HUES64 (cell line): ENCODE results near the gene SLK.

Experiments used
- H3K27ac ChIP-seq: 2 replicates; pipeline ENCODE4 v1.7.0; 2013; ENCODE audit warnings: low read depth, low read length, inconsistent platforms
- H3K27me3 ChIP-seq: 2 replicates; pipeline ENCODE4 v1.6.1; 2013; ENCODE audit warnings: mild to moderate bottlenecking, low read length; ENCODE audit not compliant: insufficient read depth
- H3K36me3 ChIP-seq: 2 replicates; pipeline ENCODE4 v1.6.1; 2013; ENCODE audit warnings: mild to moderate bottlenecking, low read length; ENCODE audit not compliant: insufficient read depth
- H3K4me1 ChIP-seq: 2 replicates; pipeline ENCODE4 v1.6.1; 2013; ENCODE audit warnings: mild to moderate bottlenecking, low read length, moderate library complexity; ENCODE audit not compliant: insufficient read depth
- H3K4me3 ChIP-seq: 2 replicates; pipeline ENCODE4 v1.5.1; 2013; ENCODE audit warnings: mild to moderate bottlenecking, low read length, moderate library complexity
- H3K9ac ChIP-seq: 2 replicates; pipeline ENCODE4 v1.6.1; 2013; ENCODE audit warnings: mild to moderate bottlenecking, low read depth, low read length
- H3K9me3 ChIP-seq: 2 replicates; pipeline ENCODE4 v1.6.1; 2013; ENCODE audit warnings: low read depth, low read length; ENCODE audit not compliant: insufficient read depth
- WGBS: fragments of 150-250, 120-280 bp; methylation state at CpG from one replicate; pipeline ENCODE4 v1.1.7; 2013; ENCODE audit warnings: missing lambda C conversion rate; 5-methylcytosine and 5-hydroxymethylcytosine counted together

SLK gene

GRCh38 chr10:103928784-103929183, 38.2 kb upstream of the SLK start:
- Histone ChIP-seq H3K9me3 (no peaks in the 10 kb centered on the region), H3K36me3 (no peaks in the 10 kb centered on the region), H3K27ac (no peak overlapping the region), H3K4me1 (peaks cover 12% of the 10 kb centered on the region), H3K27me3 (no peaks in the 10 kb centered on the region), H3K4me3 (no peak overlapping the region), H3K9ac (no peak overlapping the region)
- 71% methylated on average over 6 of the region's 6 CpGs for WGBS

- 49% methylated on average over 7 of the region's 7 CpGs for WGBS
- H3K27ac ChIP-seq, result no peak overlapping the region
Observed at GRCh38 chr10:103929381-103929921, 37.5 kb upstream of the SLK start.

GRCh38 chr10:103930449-103930848, 36.5 kb upstream of the SLK start:
- Histone ChIP-seq H3K9ac (no peak overlapping the region), H3K27me3 (no peaks in the 10 kb centered on the region), H3K9me3 (no peaks in the 10 kb centered on the region), H3K4me3 (no peak overlapping the region), H3K36me3 (no peaks in the 10 kb centered on the region), H3K4me1 (peaks cover 12% of the 10 kb centered on the region), H3K27ac (no peak overlapping the region)
- WGBS, result 100% methylated on average over 1 of the region's 1 CpG

More at GRCh38 chr10:103929381-103929921, 37.5 kb upstream of the SLK start:
- Histone ChIP-seq H3K36me3 (no peaks in the 10 kb centered on the region), H3K9ac (no peak overlapping the region), H3K4me3 (no peak overlapping the region), H3K4me1 (peaks cover 12% of the 10 kb centered on the region), H3K27me3 (no peaks in the 10 kb centered on the region), H3K9me3 (no peaks in the 10 kb centered on the region)

DNA sequence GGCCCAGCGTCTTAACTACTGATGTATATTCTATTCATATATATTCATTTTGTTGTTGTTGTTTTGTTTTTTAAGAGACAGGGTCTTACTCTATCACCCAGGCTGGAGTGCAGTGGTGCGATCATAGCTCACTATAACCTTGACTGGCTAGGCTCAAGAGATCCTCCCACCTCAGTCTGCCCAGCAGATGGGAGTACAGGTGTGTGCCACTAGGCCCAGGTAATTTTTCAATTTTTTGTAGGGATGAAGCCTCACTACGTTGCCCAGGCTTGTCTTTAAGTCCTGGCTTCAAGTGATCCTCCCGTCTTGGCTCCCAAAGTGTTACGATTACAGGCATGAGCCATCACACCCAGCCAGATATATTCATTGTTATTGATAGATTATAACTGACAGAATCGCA, 36.1 kb upstream of the SLK start:
- Histone ChIP-seq H3K27me3 (no peaks in the 10 kb centered on the region), H3K9ac (no peak overlapping the region), H3K4me1 (peaks cover 12% of the 10 kb centered on the region), H3K4me3 (no peak overlapping the region), H3K36me3 (no peaks in the 10 kb centered on the region), H3K9me3 (no peaks in the 10 kb centered on the region), H3K27ac (no peak overlapping the region)
- WGBS, result 94% methylated on average over 5 of the region's 6 CpGs

- no peak overlapping the region for H3K4me3 ChIP-seq
- H3K27me3 ChIP-seq, result no peaks in the 10 kb centered on the region
- 93% methylated on average over 2 of the region's 2 CpGs for WGBS
- no peaks in the 10 kb centered on the region for H3K9me3 ChIP-seq
- no peak overlapping the region for H3K9ac ChIP-seq
- H3K27ac ChIP-seq, result no peak overlapping the region
- H3K4me1 ChIP-seq, result peaks cover 12% of the 10 kb centered on the region
- H3K36me3 ChIP-seq, result no peaks in the 10 kb centered on the region
Observed at GRCh38 chr10:103931603-103932002, 35.3 kb upstream of the SLK start.

- H3K27ac ChIP-seq, result no peak overlapping the region
- H3K9ac ChIP-seq, result no peak overlapping the region
- no peaks in the 10 kb centered on the region for H3K36me3 ChIP-seq
- 94% methylated on average over 7 of the region's 7 CpGs for WGBS
- H3K27me3 ChIP-seq, result no peaks in the 10 kb centered on the region
- no peak overlapping the region for H3K4me3 ChIP-seq
- H3K9me3 ChIP-seq, result no peaks in the 10 kb centered on the region
- H3K4me1 ChIP-seq, result peaks cover 12% of the 10 kb centered on the region
Observed at GRCh38 chr10:103932271-103932670, 34.7 kb upstream of the SLK start.

GRCh38 chr10:103932971-103933370, 34.0 kb upstream of the SLK start:
- Histone ChIP-seq H3K27ac (no peak overlapping the region), H3K9me3 (no peaks in the 10 kb centered on the region), H3K4me3 (no peak overlapping the region), H3K36me3 (no peaks in the 10 kb centered on the region), H3K4me1 (peaks cover 12% of the 10 kb centered on the region), H3K27me3 (no peaks in the 10 kb centered on the region), H3K9ac (no peak overlapping the region)
- WGBS, result 85% methylated on average over 2 of the region's 3 CpGs

DNA sequence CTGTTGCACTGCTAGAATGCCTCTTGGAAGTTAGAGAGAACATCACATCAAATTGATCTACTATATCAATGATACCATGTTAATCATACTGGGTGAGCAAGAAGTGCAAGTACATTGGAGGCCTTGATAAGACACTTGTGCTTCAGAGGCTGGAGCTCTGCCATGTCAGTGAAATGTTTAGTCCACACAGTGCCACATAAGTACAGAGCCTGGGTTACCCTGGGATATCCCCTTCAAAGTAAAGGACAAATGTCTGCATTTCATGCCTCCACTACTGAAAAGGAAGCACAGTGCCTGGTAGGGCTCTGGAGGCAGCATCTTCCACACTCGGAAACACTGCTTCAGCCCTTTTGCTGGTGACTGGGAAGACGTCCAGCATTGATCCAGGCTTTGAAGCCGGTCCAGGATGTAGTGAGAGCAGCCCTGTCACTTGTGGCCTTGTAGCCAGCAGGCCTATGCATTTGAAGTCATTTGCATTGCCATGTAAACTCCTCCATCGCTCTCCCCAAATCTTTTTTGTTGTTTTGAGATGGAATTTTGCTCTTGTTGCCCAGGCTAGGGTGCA, 33.3 kb upstream of the SLK start:
- Histone ChIP-seq H3K4me3 (no peak overlapping the region), H3K9ac (no peak overlapping the region), H3K4me1 (peaks cover 12% of the 10 kb centered on the region), H3K27me3 (no peaks in the 10 kb centered on the region), H3K36me3 (no peaks in the 10 kb centered on the region), H3K27ac (no peak overlapping the region), H3K9me3 (no peaks in the 10 kb centered on the region)
- 84% methylated on average over 4 of the region's 4 CpGs for WGBS

GRCh38 chr10:103934308-103934707, 32.6 kb upstream of the SLK start:
- no peak overlapping the region for H3K9ac ChIP-seq
- H3K4me3 ChIP-seq, result no peak overlapping the region
- 84% methylated on average over 5 of the region's 6 CpGs for WGBS
- no peak overlapping the region for H3K27ac ChIP-seq
- H3K9me3 ChIP-seq, result no peaks in the 10 kb centered on the region
- no peaks in the 10 kb centered on the region for H3K27me3 ChIP-seq
- H3K36me3 ChIP-seq, result no peaks in the 10 kb centered on the region
- peaks cover 6% of the 10 kb centered on the region for H3K4me1 ChIP-seq

DNA sequence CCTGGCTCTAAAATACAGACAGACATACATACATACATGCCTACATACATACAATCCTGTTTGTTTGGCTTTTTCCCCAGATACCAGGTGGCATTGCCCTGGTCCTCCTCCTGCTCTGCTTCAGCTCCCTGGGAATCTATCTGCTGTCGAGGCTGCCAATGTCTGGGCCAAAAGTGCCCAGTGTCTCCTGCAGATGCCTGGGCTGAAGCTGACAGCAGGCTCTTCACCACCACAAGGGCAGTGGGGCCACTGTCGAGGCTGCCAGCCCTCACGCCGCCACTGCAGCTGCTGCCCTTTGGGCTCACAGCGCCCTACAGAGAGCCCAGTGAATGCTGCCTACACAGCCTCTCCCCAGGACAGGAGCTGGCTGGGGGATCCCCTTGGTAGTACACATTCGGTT, 30.9 kb upstream of the SLK start:
- WGBS, result 89% methylated on average over 6 of the region's 6 CpGs
- no peaks in the 10 kb centered on the region for H3K4me1 ChIP-seq
- H3K4me3 ChIP-seq, result no peak overlapping the region
- H3K36me3 ChIP-seq, result no peaks in the 10 kb centered on the region
- H3K9me3 ChIP-seq, result no peaks in the 10 kb centered on the region
- H3K27me3 ChIP-seq, result no peaks in the 10 kb centered on the region
- H3K9ac ChIP-seq, result no peak overlapping the region
- H3K27ac ChIP-seq, result no peak overlapping the region

GRCh38 chr10:103939522-103939921, 27.4 kb upstream of the SLK start:
- H3K27me3 ChIP-seq, result no peaks in the 10 kb centered on the region
- H3K9ac ChIP-seq, result no peak overlapping the region
- H3K9me3 ChIP-seq, result no peaks in the 10 kb centered on the region
- H3K36me3 ChIP-seq, result no peaks in the 10 kb centered on the region
- H3K27ac ChIP-seq, result no peak overlapping the region
- no peaks in the 10 kb centered on the region for H3K4me1 ChIP-seq
- no peak overlapping the region for H3K4me3 ChIP-seq

DNA sequence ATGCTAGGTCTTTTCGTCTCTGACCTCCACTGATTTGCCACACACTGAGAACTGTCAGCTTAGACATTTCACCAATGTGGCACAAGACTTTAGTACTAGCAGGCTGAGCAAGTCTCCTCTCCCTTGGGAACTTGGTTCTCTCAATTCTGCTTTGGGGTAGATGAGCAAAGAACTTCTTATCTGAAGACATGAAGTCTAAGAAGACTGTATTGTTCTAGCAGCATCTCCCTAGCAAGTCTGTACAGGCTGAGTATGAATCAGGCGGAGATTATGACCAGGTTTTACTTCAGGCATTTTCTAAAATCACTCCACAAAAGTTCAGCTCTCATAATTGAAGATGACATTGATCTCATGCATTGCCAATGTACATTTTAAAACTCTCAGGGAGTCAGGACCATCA, 25.1 kb upstream of the SLK start:
- Histone ChIP-seq H3K9ac (no peak overlapping the region), H3K4me1 (no peaks in the 10 kb centered on the region), H3K36me3 (no peaks in the 10 kb centered on the region), H3K27me3 (no peaks in the 10 kb centered on the region), H3K4me3 (no peak overlapping the region), H3K9me3 (no peaks in the 10 kb centered on the region), H3K27ac (no peak overlapping the region)
- WGBS, result 89% methylated on average over 2 of the region's 2 CpGs
